NCI-H2029 treated with DMSO at 0.1 percent for 48 hours (cell line): ENCODE measurements around the gene RUNX2.
"Not testable (repeated sequence)": the region's sequence is repeated elsewhere in the genome, so short reads cannot be mapped to it uniquely, and the experiment has no call there.

Experiments
- DNase-seq: peaks from one replicate; lab custom pipeline; 2025; lab: John Stamatoyannopoulos, UW

Gene RUNX2

GRCh38 chr6:45647341-45648261 lies 319.5 kb downstream of the RUNX2 start:
- no peak for DNase-seq

DNA sequence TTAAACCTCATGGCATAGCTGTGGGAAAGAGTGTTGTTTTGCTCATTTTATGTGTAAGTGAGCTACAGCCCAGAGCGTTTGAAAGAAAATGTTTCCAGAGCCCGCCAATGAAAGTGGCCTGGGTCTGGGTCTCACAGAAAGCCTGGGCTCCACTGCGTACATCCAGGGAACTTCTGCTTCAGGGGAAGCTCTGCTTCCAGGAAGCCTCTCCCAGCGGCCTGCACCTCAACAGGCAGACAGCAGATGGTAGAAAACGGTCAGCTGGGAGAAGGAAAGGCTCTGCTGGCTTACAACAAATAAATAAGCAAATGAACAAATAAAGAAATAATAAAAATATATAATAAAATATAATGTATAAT lies 320.1 kb downstream of the RUNX2 start:
- no peak for DNase-seq

DNA sequence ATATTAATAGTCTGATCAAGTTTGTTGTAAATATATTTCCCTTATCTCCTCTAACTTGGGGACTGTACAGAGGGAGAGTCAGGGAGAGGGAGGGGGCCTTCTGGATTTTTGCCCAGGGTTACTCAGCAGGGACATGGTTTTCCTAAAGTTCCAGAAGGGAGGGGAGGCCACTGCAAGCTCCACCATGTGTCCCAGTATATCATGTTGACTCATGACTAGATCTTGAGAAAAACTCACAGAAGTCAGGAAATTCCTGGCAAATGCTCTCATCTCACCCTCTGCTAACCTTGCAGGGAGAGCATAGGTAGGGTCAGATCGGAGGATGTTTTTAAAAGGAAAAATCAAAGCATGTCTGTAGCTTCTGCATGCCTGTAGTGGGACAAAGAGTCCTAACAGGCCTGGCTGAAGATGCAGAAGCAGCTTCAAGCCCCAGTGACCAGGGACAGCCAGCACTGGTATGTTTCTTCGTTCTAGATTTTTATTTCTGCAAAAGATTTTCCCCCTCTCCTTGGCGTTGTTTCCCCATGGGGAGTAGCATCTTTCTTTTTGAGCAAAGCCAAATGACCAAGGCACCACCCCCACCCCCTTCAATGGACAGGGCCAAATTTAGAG lies 322.5 kb downstream of the RUNX2 start:
- no peak for DNase-seq

- no peak for DNase-seq
These were observed 323.2 kb downstream of the RUNX2 start for GRCh38 chr6:45651301-45651700.

- DNase-seq = no peak
These were observed 324.3 kb downstream of the RUNX2 start for GRCh38 chr6:45652416-45652815.

GRCh38 chr6:45653117-45653883 lies 325.2 kb downstream of the RUNX2 start:
- no peak for DNase-seq

DNA sequence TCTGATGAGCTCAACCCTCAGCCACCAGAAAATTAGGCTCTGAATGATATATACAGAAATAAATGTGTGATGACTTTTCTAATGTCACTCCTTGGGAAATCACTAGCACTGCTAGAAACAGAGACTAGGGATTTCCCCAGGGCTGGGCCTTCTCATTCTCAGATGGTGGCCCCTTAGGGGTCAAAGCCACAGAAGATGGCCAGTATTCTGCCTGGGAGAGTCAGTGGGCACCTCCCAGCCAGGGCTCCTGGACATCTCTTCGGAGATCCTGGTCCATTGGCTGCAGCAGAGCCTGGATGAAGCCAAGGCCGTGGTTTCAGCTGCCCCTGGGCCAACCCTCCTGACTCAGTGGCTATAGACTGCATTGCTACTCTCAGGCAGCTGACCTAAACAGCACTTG lies 326.5 kb downstream of the RUNX2 start:
- no peak for DNase-seq

GRCh38 chr6:45655745-45656476 lies 327.8 kb downstream of the RUNX2 start:
- DNase-seq = no peak

- no peak for DNase-seq
These were observed 329.1 kb downstream of the RUNX2 start for GRCh38 chr6:45657226-45657625.

- DNase-seq = no peak
These were observed 330.3 kb downstream of the RUNX2 start for GRCh38 chr6:45658400-45658799.

DNA sequence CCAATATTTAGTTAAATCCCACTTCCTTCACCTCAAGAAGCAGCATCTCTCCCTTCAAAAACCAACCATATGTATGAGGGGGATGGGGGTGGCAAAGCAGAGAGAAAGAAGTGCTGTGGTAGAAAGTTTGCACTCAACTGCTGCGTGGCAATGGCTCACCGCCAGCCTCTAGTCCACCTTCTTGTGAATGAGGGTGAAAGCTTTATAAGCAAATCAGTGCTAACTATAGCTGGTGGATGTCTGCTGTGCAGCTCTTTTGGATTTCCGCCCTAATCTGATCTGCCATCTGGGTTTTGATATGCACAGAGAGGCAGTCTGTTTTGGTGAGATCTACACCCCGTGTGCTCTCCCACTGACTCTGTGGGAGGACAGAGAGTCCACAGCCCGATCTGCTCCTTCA lies 330.8 kb downstream of the RUNX2 start:
- no peak for DNase-seq

- DNase-seq = no peak
These were observed 333.5 kb downstream of the RUNX2 start for GRCh38 chr6:45661661-45662060.

DNA sequence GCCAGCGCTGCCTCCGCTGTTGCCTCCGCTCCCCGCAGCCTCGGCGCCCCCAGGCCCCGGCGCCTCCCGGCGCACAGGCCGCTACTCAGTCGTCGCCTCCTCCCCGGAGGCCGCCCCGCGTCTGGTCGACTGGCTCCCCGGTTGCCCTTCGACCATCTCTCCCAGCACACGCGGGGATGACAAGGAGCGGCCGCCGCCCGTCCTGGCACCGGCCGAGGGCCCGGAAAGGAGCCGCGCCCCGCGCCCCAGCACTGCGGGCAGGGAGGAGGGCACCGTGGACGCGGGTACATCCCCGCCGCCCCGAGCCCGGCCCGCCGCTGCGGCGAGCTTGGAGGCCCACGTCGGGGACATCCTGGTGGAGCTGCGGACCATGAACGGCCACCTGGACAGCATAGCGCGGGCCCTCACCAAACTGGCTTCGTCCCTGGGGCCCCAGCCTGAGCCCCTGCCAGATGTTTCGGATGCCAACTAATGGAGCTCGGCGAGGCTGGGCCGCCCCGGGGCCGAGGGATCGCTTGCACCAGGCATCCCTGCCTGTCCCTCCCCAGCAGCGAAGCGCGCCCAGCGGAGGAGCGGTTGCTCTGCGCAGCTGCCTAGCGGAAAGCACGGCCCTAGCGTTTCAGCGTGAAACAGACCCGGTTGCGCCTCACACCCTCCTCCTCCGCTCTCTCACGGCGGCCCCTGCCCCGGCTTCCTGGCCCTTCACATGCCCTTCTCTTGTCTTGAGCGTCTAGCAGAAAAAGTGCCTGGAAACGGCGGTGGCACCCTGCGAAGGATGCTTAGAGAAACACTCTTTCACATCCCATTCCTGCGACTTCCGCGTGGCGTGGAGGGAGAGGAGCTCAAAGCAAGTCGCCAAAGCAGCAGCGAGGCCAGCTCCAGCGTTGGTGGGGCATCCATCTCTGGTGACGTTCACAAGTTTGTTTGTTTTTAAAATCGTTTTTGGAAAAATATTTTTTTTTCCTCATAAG lies 335.4 kb downstream of the RUNX2 start:
- no peak for DNase-seq

- no peak for DNase-seq
These were observed 336.6 kb downstream of the RUNX2 start for GRCh38 chr6:45664707-45665106.

DNA sequence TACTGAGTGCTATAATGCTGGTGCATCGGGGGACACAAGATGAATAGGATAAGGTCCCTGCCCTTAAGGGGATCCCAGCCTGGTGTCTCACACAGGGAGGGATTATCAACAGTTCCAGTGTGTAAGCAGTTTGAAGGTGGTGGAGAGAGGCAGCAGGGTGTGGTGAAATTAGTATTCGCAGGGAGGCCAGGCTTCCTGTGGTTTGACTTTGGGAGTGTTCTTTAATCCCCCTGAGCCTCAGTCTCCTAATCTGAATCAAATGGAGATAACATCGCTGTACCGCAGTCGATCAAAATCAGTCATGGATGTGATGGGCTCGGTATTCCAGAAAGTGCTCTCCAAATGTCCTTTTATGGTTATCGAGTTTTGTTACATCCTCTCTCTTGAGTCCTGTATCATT lies 337.7 kb downstream of the RUNX2 start:
- no peak for DNase-seq

- no peak for DNase-seq
These were observed 338.7 kb downstream of the RUNX2 start for GRCh38 chr6:45666846-45667245.

GRCh38 chr6:45667300-45667699 lies 339.2 kb downstream of the RUNX2 start:
- DNase-seq = no peak

DNA sequence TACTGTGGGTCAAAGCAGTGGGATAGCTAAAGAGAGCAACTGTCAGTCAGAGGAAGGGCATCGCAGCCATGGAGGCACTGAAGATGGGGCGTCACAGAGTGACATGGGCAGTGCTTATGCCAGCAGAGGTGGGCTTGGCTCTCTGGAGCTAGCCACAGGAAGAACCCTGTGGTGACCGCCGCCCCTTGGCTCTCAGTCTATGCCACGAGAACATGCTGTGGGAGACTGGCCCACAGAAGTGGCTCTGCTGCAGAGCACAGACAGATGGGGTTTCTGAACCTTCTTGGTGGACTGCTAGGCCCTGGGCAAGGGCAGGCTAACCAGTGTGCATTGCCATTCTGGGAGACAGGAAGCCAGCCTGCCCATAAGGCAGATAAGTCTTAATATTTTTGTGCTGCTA lies 339.6 kb downstream of the RUNX2 start:
- no peak for DNase-seq

GRCh38 chr6:45668705-45669104 lies 340.6 kb downstream of the RUNX2 start:
- DNase-seq = no peak

- DNase-seq = not testable (repeated sequence)
These were observed 345.0 kb downstream of the RUNX2 start for GRCh38 chr6:45673167-45673566.

GRCh38 chr6:45675166-45675565 lies 347.0 kb downstream of the RUNX2 start:
- DNase-seq = not testable (repeated sequence)
